ENCODE data around the gene CCBE1.
"Not testable (repeated sequence)": the region's sequence is repeated elsewhere in the genome, so short reads cannot be mapped to it uniquely, and the experiment has no call there.

CCBE1 gene

DNA sequence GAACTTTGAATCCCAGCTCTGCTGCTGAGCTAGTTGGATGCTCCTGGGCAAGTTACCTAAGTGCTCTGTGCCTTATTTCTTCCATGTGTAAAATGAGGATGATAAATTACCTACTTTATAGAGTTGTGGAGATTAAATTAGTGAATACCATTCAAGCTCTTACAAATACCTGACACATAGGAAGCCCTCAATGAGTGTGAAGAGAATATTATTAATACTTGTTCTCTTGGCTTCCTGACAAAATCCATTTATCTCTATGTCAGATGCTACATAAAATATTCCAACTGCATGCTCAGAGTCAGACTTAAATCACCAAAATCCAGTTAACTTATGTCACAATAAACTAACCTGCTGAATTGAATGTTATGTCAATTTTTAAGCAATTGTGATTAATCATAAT, 42.9 kb upstream of the CCBE1 start:
- Histone ChIP-seq H2BK5ac (ENCODE audit: low read depth, low read length, poor library complexity, severe bottlenecking) (no peak overlapping the region), H3K36me3 (ENCODE audit: control insufficient read depth in 1 of 2, insufficient read depth in 2 of 2, low read depth in 1 of 2, low read length in 2 of 2) (no peaks in the 10 kb centered on the region), H3K9me3 (ENCODE audit: control insufficient read depth, low read length) (peaks cover 8% of the 10 kb centered on the region), H4K8ac (ENCODE audit: low read length) (no peak overlapping the region), H2BK12ac (ENCODE audit: low read length in 2 of 2) (no peak overlapping the region), H3K27ac (ENCODE audit: low read length, poor library complexity, severe bottlenecking) (no peak overlapping the region), H2AK5ac (ENCODE audit: low read length, severe bottlenecking) (no peak overlapping the region), H2BK120ac (ENCODE audit: low read depth, low read length) (no peak overlapping the region), H2AFZ (ENCODE audit: low read depth, low read length) (no peak overlapping the region), H3K4me3 (ENCODE audit: insufficient read depth in 1 of 2, low read depth in 1 of 2, low read length in 2 of 2) (no peak overlapping the region), H3K14ac (ENCODE audit: low read length in 2 of 2) (no peak overlapping the region), H3K4me1 (ENCODE audit: control insufficient read depth, insufficient read depth, low read depth, low read length) (no peaks in the 10 kb centered on the region), H3K27me3 (ENCODE audit: control insufficient read depth in 1 of 2, insufficient read depth in 1 of 2, low read length in 2 of 2) (no peaks in the 10 kb centered on the region), H3K4ac (ENCODE audit: low read depth in 1 of 2, low read length in 2 of 2) (no peak overlapping the region), H3K79me1 (replicated peaks; ENCODE audit: low read length, poor library complexity, severe bottlenecking) (no peaks in the 10 kb centered on the region), H3K18ac (ENCODE audit: low read depth in 1 of 2, low read length in 2 of 2) (no peak overlapping the region), H3K23ac (ENCODE audit: low read length in 2 of 2) (no peak overlapping the region), H2BK15ac (ENCODE audit: low read depth, poor library complexity, severe bottlenecking) (no peak overlapping the region), H4K91ac (ENCODE audit: low read length) (no peak overlapping the region), H3K9ac (ENCODE audit: low read length) (no peak overlapping the region), H3K4me2 (ENCODE audit: low read length, poor library complexity, severe bottlenecking) (no peak overlapping the region)
- DNase-seq = no peak

DNA sequence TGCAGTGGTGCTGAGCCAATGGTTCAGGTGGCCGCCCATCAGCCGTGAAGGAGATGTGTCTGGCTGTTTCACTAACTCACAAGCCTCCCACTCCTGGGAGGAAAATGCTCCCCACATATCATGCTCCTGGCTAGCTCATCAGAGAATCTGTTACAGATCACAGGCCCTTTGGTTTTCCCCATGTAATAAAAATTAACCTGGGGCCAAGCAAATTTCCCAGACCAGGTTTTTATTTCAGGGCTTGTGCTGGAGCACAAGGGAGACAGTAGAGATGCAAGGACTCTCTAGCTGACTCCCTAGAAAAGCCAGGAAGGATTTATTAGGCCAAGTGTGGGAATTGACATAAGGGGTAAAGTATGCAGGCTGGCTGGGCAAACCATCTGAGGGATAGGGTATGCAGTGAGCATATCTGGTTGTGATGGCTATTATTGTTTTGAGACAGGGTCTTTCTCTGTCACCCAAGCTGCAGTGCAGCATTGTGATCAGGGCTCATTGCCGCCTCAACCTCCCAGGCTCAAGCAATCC, 40.6 kb upstream of the CCBE1 start:
- Histone ChIP-seq H3K27me3 (ENCODE audit: control insufficient read depth in 1 of 2, insufficient read depth in 1 of 2, low read length in 2 of 2) (no peaks in the 10 kb centered on the region), H2BK12ac (ENCODE audit: low read length in 2 of 2) (no peak overlapping the region), H2BK120ac (ENCODE audit: low read depth, low read length) (no peak overlapping the region), H2AFZ (ENCODE audit: low read depth, low read length) (no peak overlapping the region), H3K4ac (ENCODE audit: low read depth in 1 of 2, low read length in 2 of 2) (no peak overlapping the region), H3K9me3 (ENCODE audit: control insufficient read depth, low read length) (peaks cover 8% of the 10 kb centered on the region), H3K36me3 (ENCODE audit: control insufficient read depth in 1 of 2, insufficient read depth in 2 of 2, low read depth in 1 of 2, low read length in 2 of 2) (no peaks in the 10 kb centered on the region), H2BK5ac (ENCODE audit: low read depth, low read length, poor library complexity, severe bottlenecking) (no peak overlapping the region), H3K14ac (ENCODE audit: low read length in 2 of 2) (no peak overlapping the region), H3K4me2 (ENCODE audit: low read length, poor library complexity, severe bottlenecking) (no peak overlapping the region), H2BK15ac (ENCODE audit: low read depth, poor library complexity, severe bottlenecking) (no peak overlapping the region), H3K4me3 (ENCODE audit: insufficient read depth in 1 of 2, low read depth in 1 of 2, low read length in 2 of 2) (no peak overlapping the region), H3K27ac (ENCODE audit: low read length, poor library complexity, severe bottlenecking) (no peak overlapping the region), H4K8ac (ENCODE audit: low read length) (no peak overlapping the region), H2AK5ac (ENCODE audit: low read length, severe bottlenecking) (no peak overlapping the region), H4K91ac (ENCODE audit: low read length) (no peak overlapping the region), H3K4me1 (ENCODE audit: control insufficient read depth, insufficient read depth, low read depth, low read length) (no peaks in the 10 kb centered on the region), H3K79me1 (replicated peaks; ENCODE audit: low read length, poor library complexity, severe bottlenecking) (no peaks in the 10 kb centered on the region), H3K18ac (ENCODE audit: low read depth in 1 of 2, low read length in 2 of 2) (no peak overlapping the region), H3K23ac (ENCODE audit: low read length in 2 of 2) (no peak overlapping the region), H3K9ac (ENCODE audit: low read length) (no peak overlapping the region)
- 97% methylated on average over 3 of the region's 3 CpGs for WGBS
- DNase-seq = no peak

DNA sequence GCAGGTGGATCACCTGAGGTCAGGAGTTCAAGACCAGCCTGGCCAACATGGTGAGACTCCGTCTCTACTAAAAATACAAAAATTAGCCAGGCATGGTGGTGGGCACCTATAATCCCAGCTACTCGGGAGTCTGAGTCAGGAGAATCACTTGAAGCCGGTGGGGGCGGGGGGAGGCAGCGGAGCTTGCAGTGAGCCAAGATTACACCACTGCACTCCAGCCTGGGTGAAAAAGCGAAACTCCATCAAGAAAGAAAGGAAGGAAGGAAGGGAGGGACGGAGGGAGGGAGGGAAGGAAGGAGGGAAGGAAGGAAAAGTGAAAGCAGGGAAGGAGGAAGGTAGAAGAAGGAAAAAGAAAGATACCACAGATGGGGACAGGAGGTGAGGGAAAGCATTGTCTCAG, 40.1 kb upstream of the CCBE1 start:
- not testable (repeated sequence) for H3K9ac ChIP-seq (ENCODE audit: low read length); H3K4ac ChIP-seq (ENCODE audit: low read depth in 1 of 2, low read length in 2 of 2); H3K4me2 ChIP-seq (ENCODE audit: low read length, poor library complexity, severe bottlenecking); H2BK15ac ChIP-seq (ENCODE audit: low read depth, poor library complexity, severe bottlenecking); H3K27ac ChIP-seq (ENCODE audit: low read length, poor library complexity, severe bottlenecking); H2BK12ac ChIP-seq (ENCODE audit: low read length in 2 of 2); H2AK5ac ChIP-seq (ENCODE audit: low read length, severe bottlenecking); H3K4me3 ChIP-seq (ENCODE audit: insufficient read depth in 1 of 2, low read depth in 1 of 2, low read length in 2 of 2); DNase-seq; H3K36me3 ChIP-seq (ENCODE audit: control insufficient read depth in 1 of 2, insufficient read depth in 2 of 2, low read depth in 1 of 2, low read length in 2 of 2); H3K18ac ChIP-seq (ENCODE audit: low read depth in 1 of 2, low read length in 2 of 2); H3K79me1 ChIP-seq (replicated peaks; ENCODE audit: low read length, poor library complexity, severe bottlenecking); H2BK5ac ChIP-seq (ENCODE audit: low read depth, low read length, poor library complexity, severe bottlenecking); H3K9me3 ChIP-seq (ENCODE audit: control insufficient read depth, low read length); H3K27me3 ChIP-seq (ENCODE audit: control insufficient read depth in 1 of 2, insufficient read depth in 1 of 2, low read length in 2 of 2); H2AFZ ChIP-seq (ENCODE audit: low read depth, low read length); H3K23ac ChIP-seq (ENCODE audit: low read length in 2 of 2); H2BK120ac ChIP-seq (ENCODE audit: low read depth, low read length); H4K91ac ChIP-seq (ENCODE audit: low read length); H3K14ac ChIP-seq (ENCODE audit: low read length in 2 of 2); H3K4me1 ChIP-seq (ENCODE audit: control insufficient read depth, insufficient read depth, low read depth, low read length); H4K8ac ChIP-seq (ENCODE audit: low read length)
- WGBS = 95% methylated on average over 7 of the region's 7 CpGs

DNA sequence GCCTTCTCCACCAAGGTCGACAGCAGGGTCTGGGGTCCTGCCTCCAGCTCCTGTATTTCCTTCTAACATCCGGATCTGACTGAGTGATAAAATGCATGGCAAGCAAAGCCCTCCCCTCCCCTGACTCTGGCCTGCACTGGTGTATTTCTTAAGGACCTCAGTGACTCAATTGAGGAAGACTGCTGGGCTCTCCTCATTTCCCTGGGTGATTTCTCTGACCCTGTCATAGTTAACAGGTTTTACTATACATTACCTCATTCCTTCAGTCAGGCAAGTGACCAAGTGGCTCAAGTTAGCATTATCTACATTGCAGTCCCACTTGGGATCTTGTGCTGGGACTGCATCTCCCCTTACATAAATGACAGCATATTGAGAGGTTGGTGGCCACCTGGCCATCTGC, 38.8 kb upstream of the CCBE1 start:
- 31% methylated on average over 2 of the region's 2 CpGs for WGBS
- H3K4me1 ChIP-seq (ENCODE audit: control insufficient read depth, insufficient read depth, low read depth, low read length) = no peaks in the 10 kb centered on the region
- no peak overlapping the region for H3K23ac ChIP-seq (ENCODE audit: low read length in 2 of 2)
- H3K27me3 ChIP-seq (ENCODE audit: control insufficient read depth in 1 of 2, insufficient read depth in 1 of 2, low read length in 2 of 2) = no peaks in the 10 kb centered on the region
- no peak overlapping the region for H4K8ac ChIP-seq (ENCODE audit: low read length)
- H3K4me3 ChIP-seq (ENCODE audit: insufficient read depth in 1 of 2, low read depth in 1 of 2, low read length in 2 of 2) = no peak overlapping the region
- H3K18ac ChIP-seq (ENCODE audit: low read depth in 1 of 2, low read length in 2 of 2) = no peak overlapping the region
- H2BK12ac ChIP-seq (ENCODE audit: low read length in 2 of 2) = no peak overlapping the region
- no peak overlapping the region for H2BK5ac ChIP-seq (ENCODE audit: low read depth, low read length, poor library complexity, severe bottlenecking)
- H3K4ac ChIP-seq (ENCODE audit: low read depth in 1 of 2, low read length in 2 of 2) = no peak overlapping the region
- H2BK120ac ChIP-seq (ENCODE audit: low read depth, low read length) = no peak overlapping the region
- no peak overlapping the region for H2BK15ac ChIP-seq (ENCODE audit: low read depth, poor library complexity, severe bottlenecking)
- no peak overlapping the region for H3K27ac ChIP-seq (ENCODE audit: low read length, poor library complexity, severe bottlenecking)
- DNase-seq = no peak
- no peak overlapping the region for H3K14ac ChIP-seq (ENCODE audit: low read length in 2 of 2)
- no peaks in the 10 kb centered on the region for H3K36me3 ChIP-seq (ENCODE audit: control insufficient read depth in 1 of 2, insufficient read depth in 2 of 2, low read depth in 1 of 2, low read length in 2 of 2)
- H3K79me1 ChIP-seq (replicated peaks; ENCODE audit: low read length, poor library complexity, severe bottlenecking) = no peaks in the 10 kb centered on the region
- H3K4me2 ChIP-seq (ENCODE audit: low read length, poor library complexity, severe bottlenecking) = no peak overlapping the region
- H4K91ac ChIP-seq (ENCODE audit: low read length) = no peak overlapping the region
- no peak overlapping the region for H2AK5ac ChIP-seq (ENCODE audit: low read length, severe bottlenecking)
- no peak overlapping the region for H3K9ac ChIP-seq (ENCODE audit: low read length)
- peaks cover 8% of the 10 kb centered on the region for H3K9me3 ChIP-seq (ENCODE audit: control insufficient read depth, low read length)
- no peak overlapping the region for H2AFZ ChIP-seq (ENCODE audit: low read depth, low read length)

Measured in mesenchymal stem cell (in vitro differentiated cells and primary cell).